ENCODE data around the gene NCAPD2. TPM values are rescaled to one million over a fixed set of nuclear protein-coding genes. Genes with fewer than 3 reads are reported as not detected.

Gene NCAPD2
- total RNA-seq, 3 donors from 2014 or later (not counting 1 experiment from before 2014, with no cell fraction given) = 38.8 to 53.1 (median 44.1) TPM

DNA sequence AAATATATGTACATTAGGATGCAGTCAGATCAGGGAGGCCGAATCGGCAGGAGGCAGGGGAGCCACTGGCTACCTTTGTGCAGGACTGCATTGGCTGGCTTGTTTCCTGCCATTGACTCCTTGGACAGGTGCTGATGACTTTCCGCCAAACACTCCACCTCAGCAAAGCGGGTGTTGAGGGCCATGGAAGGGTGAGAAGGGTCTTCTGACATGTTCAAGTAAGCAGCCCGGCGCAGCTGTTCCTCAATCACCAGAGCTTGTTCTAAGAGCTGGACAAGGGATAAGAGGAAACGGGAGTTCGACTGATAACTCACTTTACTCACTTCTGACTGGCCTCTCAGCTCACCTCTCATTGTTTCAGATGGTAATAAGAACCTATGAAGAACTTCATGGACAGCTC, 79.1 kb downstream of the NCAPD2 start:
- no peak for ATAC-seq
- Mint-ChIP-seq H3K27me3 (ENCODE audit: low read depth in 2 of 2) (no peaks in the 10 kb centered on the region), H3K36me3 (peaks cover 18% of the 10 kb centered on the region)

DNA sequence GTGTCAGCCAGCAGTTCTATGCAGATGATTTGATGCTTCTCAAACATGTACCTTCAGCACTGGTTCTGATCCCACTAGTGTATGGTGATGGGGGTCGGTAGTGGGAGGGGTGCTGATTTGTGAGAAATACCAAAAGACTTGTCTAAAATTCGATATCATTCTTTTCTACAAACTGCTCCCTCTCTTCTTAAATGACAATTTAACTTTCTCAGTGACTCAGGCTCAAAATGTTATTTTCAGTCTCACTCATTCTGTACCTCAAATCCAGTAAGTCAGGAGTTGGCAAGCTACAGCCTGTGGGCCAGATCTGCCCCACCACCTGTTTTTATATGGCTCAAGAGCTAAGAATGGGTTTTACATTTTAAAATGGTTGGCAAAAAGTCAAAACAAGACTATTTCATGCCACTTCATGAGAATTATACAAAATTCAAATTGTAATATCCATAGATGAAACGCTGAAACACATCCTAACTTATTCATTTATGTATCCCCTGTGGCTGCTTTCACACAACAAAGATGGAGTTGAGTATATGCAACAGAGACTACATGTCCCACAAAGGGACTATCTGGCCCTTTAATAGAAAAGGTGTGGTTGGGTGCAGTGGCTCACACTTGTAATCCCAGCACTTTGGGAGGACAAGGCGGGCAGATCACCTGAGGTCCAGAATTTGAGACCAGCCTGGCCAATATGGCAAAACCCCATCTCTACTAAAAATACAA, 80.8 kb downstream of the NCAPD2 start:
- Mint-ChIP-seq H3K4me1 (peaks cover 0 to 27% of the 10 kb centered on the region in 2 donors), H3K27me3 (ENCODE audit: low read depth in 2 of 2) (no peaks in the 10 kb centered on the region), H3K27ac (no peak overlapping the region), H3K4me3 (no peak overlapping the region), H3K9me3 (no peaks in the 10 kb centered on the region), H3K36me3 (peaks cover 26% of the 10 kb centered on the region)
- no peaks in the 10 kb centered on the region for H3K9me3 ChIP-seq (ENCODE audit: control insufficient read depth, insufficient read depth, low read length)
- peaks cover 76% of the 10 kb centered on the region for H3K36me3 ChIP-seq (ENCODE audit: control insufficient read depth, insufficient read depth, low read length)
- H3K27me3 ChIP-seq (ENCODE audit: control insufficient read depth, insufficient read depth, low read length) = no peaks in the 10 kb centered on the region
- DNase-seq = no peak
- ATAC-seq = no peak
- TF ChIP-seq, protein P1, sequence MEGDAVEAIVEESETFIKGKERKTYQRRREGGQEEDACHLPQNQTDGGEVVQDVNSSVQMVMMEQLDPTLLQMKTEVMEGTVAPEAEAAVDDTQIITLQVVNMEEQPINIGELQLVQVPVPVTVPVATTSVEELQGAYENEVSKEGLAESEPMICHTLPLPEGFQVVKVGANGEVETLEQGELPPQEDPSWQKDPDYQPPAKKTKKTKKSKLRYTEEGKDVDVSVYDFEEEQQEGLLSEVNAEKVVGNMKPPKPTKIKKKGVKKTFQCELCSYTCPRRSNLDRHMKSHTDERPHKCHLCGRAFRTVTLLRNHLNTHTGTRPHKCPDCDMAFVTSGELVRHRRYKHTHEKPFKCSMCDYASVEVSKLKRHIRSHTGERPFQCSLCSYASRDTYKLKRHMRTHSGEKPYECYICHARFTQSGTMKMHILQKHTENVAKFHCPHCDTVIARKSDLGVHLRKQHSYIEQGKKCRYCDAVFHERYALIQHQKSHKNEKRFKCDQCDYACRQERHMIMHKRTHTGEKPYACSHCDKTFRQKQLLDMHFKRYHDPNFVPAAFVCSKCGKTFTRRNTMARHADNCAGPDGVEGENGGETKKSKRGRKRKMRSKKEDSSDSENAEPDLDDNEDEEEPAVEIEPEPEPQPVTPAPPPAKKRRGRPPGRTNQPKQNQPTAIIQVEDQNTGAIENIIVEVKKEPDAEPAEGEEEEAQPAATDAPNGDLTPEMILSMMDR (IDR thresholded peaks at IDR 0.05) = no peak
- no peak overlapping the region for H3K4me3 ChIP-seq (ENCODE audit: low read length)
- no peak overlapping the region for H3K27ac ChIP-seq (ENCODE audit: low read length)
- H3K4me1 ChIP-seq (ENCODE audit: control insufficient read depth, insufficient read depth, low read length) = no peaks in the 10 kb centered on the region
- intact Hi-C loops (cut with micrococcal nuclease) = no loop called here
- 84% methylated on average over 3 of the region's 4 CpGs for WGBS (ENCODE audit: insufficient coverage)

More for the DNA sequence above, 79.1 kb downstream of the NCAPD2 start:
- H3K9me3 ChIP-seq (ENCODE audit: control insufficient read depth, insufficient read depth, low read length) = no peaks in the 10 kb centered on the region
- peak overlapping the region; percentile 31 to 36 for H3K27ac Mint-ChIP-seq
- DNase-seq = no peak
- peaks cover 4 to 26% of the 10 kb centered on the region in 2 donors for H3K4me1 Mint-ChIP-seq
- TF ChIP-seq, protein P1 (IDR thresholded peaks at IDR 0.05) = no peak
- peaks cover 10% of the 10 kb centered on the region for H3K4me1 ChIP-seq (ENCODE audit: control insufficient read depth, insufficient read depth, low read length)
- 98% methylated on average over 8 of the region's 8 CpGs for WGBS (ENCODE audit: insufficient coverage)
- H3K4me3 ChIP-seq (ENCODE audit: low read length) = no peak overlapping the region
- H3K27me3 ChIP-seq (ENCODE audit: control insufficient read depth, insufficient read depth, low read length) = no peaks in the 10 kb centered on the region
- intact Hi-C loops (cut with micrococcal nuclease) = no loop called here
- H3K36me3 ChIP-seq (ENCODE audit: control insufficient read depth, insufficient read depth, low read length) = peaks cover 69% of the 10 kb centered on the region
- no peak overlapping the region for H3K27ac ChIP-seq (ENCODE audit: low read length)
- H3K4me3 Mint-ChIP-seq = no peak overlapping the region
- no peaks in the 10 kb centered on the region for H3K9me3 Mint-ChIP-seq

DNA sequence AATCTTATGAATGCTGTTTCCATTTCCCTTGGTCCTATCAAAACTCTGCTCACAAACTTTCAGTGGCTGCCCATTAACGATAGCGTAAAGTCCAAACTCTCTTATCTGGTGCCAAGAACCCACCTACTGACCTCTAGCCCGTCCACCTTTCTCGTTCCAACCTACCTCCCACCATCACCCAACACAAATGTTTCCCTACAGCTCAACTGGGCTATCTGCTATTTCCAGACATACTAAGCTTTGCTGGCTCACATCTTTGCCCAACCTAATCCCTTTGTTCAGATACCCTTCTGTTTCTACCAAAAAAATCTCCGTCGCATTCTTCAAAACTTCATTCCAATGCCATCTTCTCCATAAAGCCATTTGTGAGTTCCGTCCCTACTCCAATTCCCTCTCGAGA, 81.7 kb downstream of the NCAPD2 start:
- no peak overlapping the region for H3K27ac ChIP-seq (ENCODE audit: low read length)
- H3K27me3 ChIP-seq (ENCODE audit: control insufficient read depth, insufficient read depth, low read length) = no peaks in the 10 kb centered on the region
- H3K36me3 ChIP-seq (ENCODE audit: control insufficient read depth, insufficient read depth, low read length) = peaks cover 72% of the 10 kb centered on the region
- WGBS (ENCODE audit: insufficient coverage) = 96% methylated on average over 8 of the region's 8 CpGs
- H3K4me3 ChIP-seq (ENCODE audit: low read length) = no peak overlapping the region
- Mint-ChIP-seq H3K9me3 (no peaks in the 10 kb centered on the region), H3K27me3 (ENCODE audit: low read depth in 2 of 2) (no peaks in the 10 kb centered on the region), H3K27ac (peak overlapping the region in 1 of 2 donors; percentile 80), H3K4me1 (peaks cover 0 to 19% of the 10 kb centered on the region in 2 donors), H3K4me3 (peak overlapping the region; percentile 40), H3K36me3 (peaks cover 26% of the 10 kb centered on the region)
- TF ChIP-seq, protein P1 (IDR thresholded peaks at IDR 0.05) = no peak
- ATAC-seq = no peak
- no peaks in the 10 kb centered on the region for H3K4me1 ChIP-seq (ENCODE audit: control insufficient read depth, insufficient read depth, low read length)
- H3K9me3 ChIP-seq (ENCODE audit: control insufficient read depth, insufficient read depth, low read length) = no peaks in the 10 kb centered on the region
- intact Hi-C loops (cut with micrococcal nuclease) = no loop called here
- DNase-seq = no peak

Other genes with a start within 250 kb of the NCAPD2 start
- gene PLEKHG6, start 183.4 kb upstream of the NCAPD2 start, total RNA-seq = not detected
- 100 to 1,000 TPM in 1 of 3 donors, 10 to 100 TPM in 2; 75.7 to 116 (median 87.3) TPM for gene TNFRSF1A, start 152.0 kb upstream of the NCAPD2 start, total RNA-seq
- 1 to 10 TPM; 1.5 to 3.0 (median 1.5) TPM for gene SCNN1A, start 118.5 kb upstream of the NCAPD2 start, total RNA-seq
- gene LTBR, start 109.9 kb upstream of the NCAPD2 start, total RNA-seq = 1 to 10 TPM; 3.7 to 5.8 (median 4.4) TPM
- gene CD27, start 49.1 kb upstream of the NCAPD2 start, total RNA-seq = 10 to 100 TPM in 1 of 3 donors, 1 to 10 TPM in 2; 2.7 to 13.7 (median 3.1) TPM
- gene TAPBPL, start 42.1 kb upstream of the NCAPD2 start, total RNA-seq = 10 to 100 TPM; 43.0 to 51.4 (median 46.9) TPM
- 10 to 100 TPM; 81.0 to 84.3 (median 83.8) TPM for gene VAMP1, start 23.4 kb upstream of the NCAPD2 start, total RNA-seq
- 10 to 100 TPM; 32.8 to 48.3 (median 45.4) TPM for gene MRPL51, start 840 bp upstream of the NCAPD2 start, total RNA-seq
- gene GAPDH, start 40.4 kb downstream of the NCAPD2 start, total RNA-seq = 100 to 1,000 TPM; 606 to 729 (median 642) TPM
- 10 to 100 TPM; 51.5 to 67.7 (median 62.3) TPM for gene IFFO1, start 61.9 kb downstream of the NCAPD2 start, total RNA-seq
- gene NOP2, start 74.2 kb downstream of the NCAPD2 start, total RNA-seq = 100 to 1,000 TPM in 1 of 3 donors, 10 to 100 TPM in 2; 85.2 to 105 (median 89.1) TPM
- gene CHD4, start 113.3 kb downstream of the NCAPD2 start, total RNA-seq = 100 to 1,000 TPM; 568 to 795 (median 658) TPM
- 10 to 100 TPM in 2 of 3 donors, 1 to 10 TPM in 1; 10.0 to 27.8 (median 17.3) TPM for gene LPAR5, start 141.9 kb downstream of the NCAPD2 start, total RNA-seq
- 10 to 100 TPM in 1 of 3 donors, 1 to 10 TPM in 2; 2.1 to 12.2 (median 4.7) TPM for gene ACRBP, start 153.3 kb downstream of the NCAPD2 start, total RNA-seq
- 10 to 100 TPM; 29.9 to 40.9 (median 30.2) TPM for gene ING4, start 169.0 kb downstream of the NCAPD2 start, total RNA-seq
- 100 to 1,000 TPM in 2 of 3 donors, 10 to 100 TPM in 1; 95.1 to 101 (median 100) TPM for gene ZNF384, start 195.3 kb downstream of the NCAPD2 start, total RNA-seq
- not detected for gene PIANP, start 206.7 kb downstream of the NCAPD2 start, total RNA-seq
- 10 to 100 TPM; 23.5 to 29.8 (median 28.9) TPM for gene COPS7A, start 229.9 kb downstream of the NCAPD2 start, total RNA-seq